GM19240 (cell line): Measurements from ENCODE around the gene SKP1.

Source experiments
- DNase-seq: peaks from one replicate; pipeline ENCODE4 v3.0.0; 2011; ENCODE audit warnings: low spot score; ENCODE audit not compliant: insufficient read length

Gene SKP1

GRCh38 chr5:134143944-134144941, 32.5 kb downstream of the SKP1 start:
- no peak for DNase-seq

- no peak for DNase-seq
These were observed 33.3 kb downstream of the SKP1 start for GRCh38 chr5:134143431-134143830.

GRCh38 chr5:134142806-134143205, 33.9 kb downstream of the SKP1 start:
- DNase-seq = no peak

GRCh38 chr5:134142052-134142451, 34.7 kb downstream of the SKP1 start:
- DNase-seq = no peak

- DNase-seq = no peak
These were observed 35.3 kb downstream of the SKP1 start for GRCh38 chr5:134141331-134142050.

GRCh38 chr5:134140530-134141201, 36.1 kb downstream of the SKP1 start:
- no peak for DNase-seq

GRCh38 chr5:134139891-134140469, 36.8 kb downstream of the SKP1 start:
- DNase-seq = no peak

GRCh38 chr5:134139377-134139851, 37.3 kb downstream of the SKP1 start:
- DNase-seq = no peak

GRCh38 chr5:134138416-134139376, 38.1 kb downstream of the SKP1 start:
- DNase-seq = no peak

- DNase-seq = no peak
These were observed 40.0 kb downstream of the SKP1 start for GRCh38 chr5:134136771-134137170.

GRCh38 chr5:134136221-134136631, 40.5 kb downstream of the SKP1 start:
- no peak for DNase-seq

GRCh38 chr5:134135091-134135655, 41.6 kb downstream of the SKP1 start:
- no peak for DNase-seq

GRCh38 chr5:134133995-134134541, 42.7 kb downstream of the SKP1 start:
- DNase-seq = no peak

GRCh38 chr5:134133188-134133994, 43.4 kb downstream of the SKP1 start:
- no peak for DNase-seq

- DNase-seq = no peak
These were observed 44.2 kb downstream of the SKP1 start for GRCh38 chr5:134132372-134133187.

GRCh38 chr5:134131578-134132350, 45.0 kb downstream of the SKP1 start:
- no peak for DNase-seq

GRCh38 chr5:134131165-134131564, 45.6 kb downstream of the SKP1 start:
- DNase-seq = no peak
